Smooth muscle cell (in vitro differentiated cells): ENCODE data around the gene TPP2. TPM values are rescaled to one million over a fixed set of nuclear protein-coding genes. Genes with fewer than 3 reads are reported as not detected.

Source experiments
- DNase-seq: peaks from one replicate; lab custom pipeline; 2025; ENCODE audit not compliant: unreplicated experiment; lab: John Stamatoyannopoulos, UW
- H2AFZ ChIP-seq: fragments of 200-600 bp; sonication (generic); 2 replicates; pipeline ENCODE4 v1.6.0; 2016; ENCODE audit warnings: antibody characterized with exemption, low read depth, mild to moderate bottlenecking
- H3F3A ChIP-seq: fragments of 200-600 bp; sonication (generic); 2 replicates; pipeline ENCODE4 v1.6.0; 2017; ENCODE audit warnings: antibody characterized with exemption, low read depth
- H3K27ac ChIP-seq: fragments of 200-600 bp; sonication (generic); 2 replicates; pipeline ENCODE4 v1.5.1; 2016; ENCODE audit warnings: low read depth, mild to moderate bottlenecking
- H3K27me3 ChIP-seq: fragments of 200-600 bp; sonication (generic); 2 replicates; pipeline ENCODE4 v1.6.1; 2016; ENCODE audit warnings: low read depth, mild to moderate bottlenecking
- H3K36me3 ChIP-seq: fragments of 200-600 bp; sonication (generic); 2 replicates; pipeline ENCODE4 v1.5.1; 2016; ENCODE audit warnings: low read depth
- H3K4me1 ChIP-seq: fragments of 200-600 bp; sonication (generic); 2 replicates; pipeline ENCODE4 v1.5.1; 2016; ENCODE audit warnings: low read depth
- H3K4me2 ChIP-seq: fragments of 200-600 bp; sonication (generic); 2 replicates; pipeline ENCODE4 v1.6.0; 2016; ENCODE audit warnings: mild to moderate bottlenecking
- H3K4me3 ChIP-seq: fragments of 200-600 bp; sonication (generic); 2 replicates; pipeline ENCODE4 v1.5.1; 2016; ENCODE audit warnings: mild to moderate bottlenecking
- H3K79me2 ChIP-seq: fragments of 200-600 bp; sonication (generic); 2 replicates; pipeline ENCODE4 v1.6.0; 2016; ENCODE audit warnings: low read depth, mild to moderate bottlenecking
- H3K9ac ChIP-seq: fragments of 200-600 bp; sonication (generic); 2 replicates; pipeline ENCODE4 v1.6.0; 2016; ENCODE audit warnings: low read depth
- H3K9me3 ChIP-seq: fragments of 200-600 bp; sonication (generic); replicated peaks from 2 replicates; pipeline ENCODE4 v1.5.1; 2016; ENCODE audit warnings: low read depth
- H4K20me1 ChIP-seq: fragments of 200-600 bp; sonication (generic); 2 replicates; pipeline ENCODE4 v1.6.0; 2016; ENCODE audit warnings: low read depth
- CTCF ChIP-seq: fragments of 200-600 bp; sonication (generic); IDR thresholded peaks from 2 replicates; pipeline ENCODE4 v1.5.1; 2017; ENCODE audit warnings: borderline replicate concordance, mild to moderate bottlenecking, antibody characterized with exemption; ENCODE audit not compliant: insufficient read depth, poor library complexity, severe bottlenecking
- WGBS: methylation state at CpG from one replicate; pipeline ENCODE4 v1.1.7; 2016; ENCODE audit warnings: low lambda C conversion rate; 5-methylcytosine and 5-hydroxymethylcytosine counted together
- polyA plus RNA-seq: library from polyadenylated mRNA; unstranded; fragments of >200 nt; fragmentation: Nextera tagmentation; extraction: Ambion mirVana; gene quantifications from 2 replicates; pipeline ENCODE4 v1.2.1, GENCODE V29; 2016
- total RNA-seq: library from RNA; depleted of rRNA; stranded (reverse); fragments of >200 nt; gene quantifications from 2 replicates; pipeline ENCODE4 v1.2.3, GENCODE V29; 2014

TPP2 gene
- total and polyA plus RNA-seq, 2 experiments from 2014 or later = 13.0 to 38.7 TPM

GRCh38 chr13:102710261-102710679 lies 113.5 kb downstream of the TPP2 start:
- H3K36me3 ChIP-seq = no peaks in the 10 kb centered on the region
- H3K27me3 ChIP-seq = no peaks in the 10 kb centered on the region
- H3K4me2 ChIP-seq = no peak overlapping the region
- H2AFZ ChIP-seq = no peak overlapping the region
- H3K9ac ChIP-seq = no peak overlapping the region
- WGBS = 88% methylated on average over 9 of the region's 9 CpGs
- no peaks in the 10 kb centered on the region for H4K20me1 ChIP-seq
- H3K4me3 ChIP-seq = no peak overlapping the region
- no peaks in the 10 kb centered on the region for H3K9me3 ChIP-seq
- no peak for DNase-seq
- no peak for TF ChIP-seq CTCF
- H3K4me1 ChIP-seq = no peaks in the 10 kb centered on the region
- H3K79me2 ChIP-seq = no peaks in the 10 kb centered on the region
- H3F3A ChIP-seq = no peaks in the 10 kb centered on the region
- H3K27ac ChIP-seq = no peak overlapping the region

- Histone ChIP-seq H3F3A (no peaks in the 10 kb centered on the region), H3K4me1 (no peaks in the 10 kb centered on the region), H3K9me3 (no peaks in the 10 kb centered on the region), H3K36me3 (no peaks in the 10 kb centered on the region), H2AFZ (no peak overlapping the region), H3K4me2 (no peak overlapping the region), H3K27ac (no peak overlapping the region), H3K79me2 (no peaks in the 10 kb centered on the region), H3K9ac (no peak overlapping the region), H3K27me3 (no peaks in the 10 kb centered on the region), H3K4me3 (no peak overlapping the region), H4K20me1 (no peaks in the 10 kb centered on the region)
- WGBS = 76% methylated on average over 1 of the region's 1 CpG
- no peak for TF ChIP-seq CTCF
- no peak for DNase-seq
Observed at GRCh38 chr13:102715447-102715846, 118.7 kb downstream of the TPP2 start.

GRCh38 chr13:102718746-102719145 lies 122.0 kb downstream of the TPP2 start:
- Histone ChIP-seq H2AFZ (no peak overlapping the region), H3F3A (no peaks in the 10 kb centered on the region), H3K4me2 (no peak overlapping the region), H3K27ac (peak overlapping the region; percentile 25), H4K20me1 (no peaks in the 10 kb centered on the region), H3K4me1 (no peaks in the 10 kb centered on the region), H3K27me3 (no peaks in the 10 kb centered on the region), H3K4me3 (no peak overlapping the region), H3K36me3 (no peaks in the 10 kb centered on the region), H3K9me3 (no peaks in the 10 kb centered on the region), H3K79me2 (no peaks in the 10 kb centered on the region), H3K9ac (no peak overlapping the region)
- no peak for TF ChIP-seq CTCF
- DNase-seq = no peak
- WGBS = 33% methylated on average over 2 of the region's 2 CpGs

- Histone ChIP-seq H3K9me3 (no peaks in the 10 kb centered on the region), H3K9ac (no peak overlapping the region), H3F3A (no peaks in the 10 kb centered on the region), H3K27ac (no peak overlapping the region), H2AFZ (no peak overlapping the region), H3K4me1 (no peaks in the 10 kb centered on the region), H3K27me3 (no peaks in the 10 kb centered on the region), H3K36me3 (no peaks in the 10 kb centered on the region), H4K20me1 (no peaks in the 10 kb centered on the region), H3K4me2 (no peak overlapping the region), H3K4me3 (no peak overlapping the region), H3K79me2 (no peaks in the 10 kb centered on the region)
- 43% methylated on average over 1 of the region's 1 CpG for WGBS
- TF ChIP-seq CTCF = no peak
- no peak for DNase-seq
Observed at GRCh38 chr13:102721800-102722231, 125.0 kb downstream of the TPP2 start.
